ENCODE measurements around the gene SMC5. TPM values are rescaled to one million over a fixed set of nuclear protein-coding genes. Genes with fewer than 3 reads are reported as not detected.
"Not testable (repeated sequence)": the region's sequence is repeated elsewhere in the genome, so short reads cannot be mapped to it uniquely, and the experiment has no call there.

The SMC5 gene
- total RNA-seq, 3 donors from 2014 or later = 35.9 to 44.3 (median 38.1) TPM

DNA sequence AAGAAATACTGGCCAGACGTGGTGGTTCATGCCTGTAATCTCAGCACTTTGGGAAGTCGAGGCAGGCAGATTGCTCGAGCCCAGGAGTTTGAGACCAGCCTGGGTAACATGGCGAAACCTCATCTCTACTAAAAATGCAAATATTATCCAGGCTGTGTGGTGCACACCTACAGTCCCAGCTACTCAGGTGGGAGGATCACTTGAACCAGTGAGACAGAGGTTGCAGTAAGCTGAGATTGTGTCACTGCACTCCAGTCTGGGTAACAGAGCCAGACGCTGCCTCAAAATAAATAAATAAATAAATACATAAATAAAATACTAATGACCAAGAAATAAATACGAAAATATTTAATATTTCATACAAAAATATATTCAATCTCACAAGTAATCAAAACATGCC lies 136.9 kb downstream of the SMC5 start:
- H3K36me3 Mint-ChIP-seq (ENCODE audit: insufficient read depth) = peaks cover under 1% of the 10 kb centered on the region
- H3K4me3 Mint-ChIP-seq = no peak overlapping the region
- no peaks in the 10 kb centered on the region for H3K27me3 Mint-ChIP-seq (ENCODE audit: low read depth)
- ATAC-seq (no peak), DNase-seq (no peak)
- H3K4me1 Mint-ChIP-seq (ENCODE audit: low read depth) = peaks cover 88% of the 10 kb centered on the region
- no peaks in the 10 kb centered on the region for H3K9me3 Mint-ChIP-seq

- no peaks in the 10 kb centered on the region for H3K27me3 Mint-ChIP-seq (ENCODE audit: low read depth)
- peaks cover 3% of the 10 kb centered on the region for H3K36me3 Mint-ChIP-seq (ENCODE audit: insufficient read depth)
- ATAC-seq = peak; percentile 70 to 81
- peak overlapping the region; percentile 70 for H3K4me3 Mint-ChIP-seq
- no peaks in the 10 kb centered on the region for H3K9me3 Mint-ChIP-seq
- no peak for DNase-seq
- H3K4me1 Mint-ChIP-seq (ENCODE audit: low read depth) = peaks cover 78% of the 10 kb centered on the region
Observed at GRCh38 chr9:70398145-70398556, 139.4 kb downstream of the SMC5 start.

DNA sequence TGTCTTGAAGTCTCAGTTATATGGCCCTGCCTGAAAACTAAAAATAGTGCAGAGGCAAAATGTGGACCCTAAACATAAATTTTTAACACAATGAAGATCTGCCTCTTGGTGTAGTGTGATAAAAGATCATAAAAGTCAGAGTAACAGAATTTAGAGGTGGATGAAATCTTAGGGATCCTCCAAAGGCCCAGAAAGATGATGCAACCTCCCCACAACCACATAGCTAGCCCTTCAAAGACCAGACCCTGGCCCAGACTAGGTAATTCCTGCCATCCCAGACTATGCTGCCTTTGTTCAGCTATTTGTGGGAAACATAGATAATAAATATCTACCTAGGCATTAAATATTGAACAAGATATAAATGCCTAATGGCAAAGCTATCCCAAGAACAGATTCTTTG lies 140.4 kb downstream of the SMC5 start:
- no peak for ATAC-seq
- peaks cover 3% of the 10 kb centered on the region for H3K36me3 Mint-ChIP-seq (ENCODE audit: insufficient read depth)
- no peak for DNase-seq
- H3K4me3 Mint-ChIP-seq = peak overlapping the region; percentile 40
- peaks cover 79% of the 10 kb centered on the region for H3K4me1 Mint-ChIP-seq (ENCODE audit: low read depth)
- H3K27me3 Mint-ChIP-seq (ENCODE audit: low read depth) = no peaks in the 10 kb centered on the region
- no peaks in the 10 kb centered on the region for H3K9me3 Mint-ChIP-seq

DNA sequence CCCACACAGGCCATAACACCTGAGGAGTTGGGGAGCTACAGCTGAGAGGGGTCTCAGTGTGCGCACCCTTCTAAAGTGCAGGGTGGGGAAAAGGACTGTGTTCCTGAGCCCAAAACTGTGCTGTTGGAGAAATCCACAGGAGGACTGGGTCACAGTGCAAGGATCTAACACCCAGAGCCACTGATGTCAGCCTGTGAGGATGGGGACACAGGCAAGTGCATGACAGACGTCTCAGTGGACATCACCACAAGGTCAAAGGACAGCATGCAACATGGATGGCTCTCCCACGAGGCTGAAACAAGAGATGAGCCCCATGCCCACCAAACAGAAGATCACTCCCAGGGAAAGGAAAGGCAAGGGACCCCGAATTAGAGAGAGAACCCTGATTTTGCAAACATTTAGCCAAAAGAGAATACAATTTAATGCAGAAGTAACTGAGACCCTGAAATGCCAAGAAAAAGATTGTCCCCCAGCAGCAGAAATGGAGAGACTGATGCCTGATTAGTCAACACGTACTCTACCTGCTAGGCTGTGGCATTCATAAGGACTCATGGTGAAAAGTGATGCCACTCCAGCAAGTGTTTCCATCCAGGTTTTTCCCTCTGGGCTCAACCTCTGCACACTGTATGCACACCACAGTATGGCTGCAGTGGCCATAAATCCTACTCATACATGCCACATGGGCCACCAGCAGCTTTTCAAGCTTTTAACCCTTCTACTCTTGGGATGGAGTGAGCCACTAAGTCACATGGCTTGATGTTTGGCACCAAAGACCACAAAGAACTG lies 141.5 kb downstream of the SMC5 start:
- Mint-ChIP-seq H3K36me3 (ENCODE audit: insufficient read depth) (peaks cover 3% of the 10 kb centered on the region), H3K27me3 (ENCODE audit: low read depth) (no peaks in the 10 kb centered on the region), H3K4me3 (no peak overlapping the region), H3K4me1 (ENCODE audit: low read depth) (peaks cover 77% of the 10 kb centered on the region), H3K9me3 (no peaks in the 10 kb centered on the region)
- DNase-seq (no peak), ATAC-seq (no peak)

GRCh38 chr9:70401241-70401640 lies 142.5 kb downstream of the SMC5 start:
- ATAC-seq; H3K36me3 Mint-ChIP-seq (ENCODE audit: insufficient read depth); H3K4me3 Mint-ChIP-seq; H3K9me3 Mint-ChIP-seq; DNase-seq; H3K27me3 Mint-ChIP-seq (ENCODE audit: low read depth): not testable (repeated sequence)
- H3K4me1 Mint-ChIP-seq (ENCODE audit: low read depth) = peaks cover 83% of the 10 kb centered on the region

GRCh38 chr9:70402213-70402612 lies 143.4 kb downstream of the SMC5 start:
- no peak overlapping the region for H3K4me3 Mint-ChIP-seq
- DNase-seq (no peak), ATAC-seq (no peak)
- H3K27me3 Mint-ChIP-seq (ENCODE audit: low read depth) = no peaks in the 10 kb centered on the region
- H3K36me3 Mint-ChIP-seq (ENCODE audit: insufficient read depth) = peaks cover 5% of the 10 kb centered on the region
- H3K9me3 Mint-ChIP-seq = no peaks in the 10 kb centered on the region
- peaks cover 86% of the 10 kb centered on the region for H3K4me1 Mint-ChIP-seq (ENCODE audit: low read depth)

DNA sequence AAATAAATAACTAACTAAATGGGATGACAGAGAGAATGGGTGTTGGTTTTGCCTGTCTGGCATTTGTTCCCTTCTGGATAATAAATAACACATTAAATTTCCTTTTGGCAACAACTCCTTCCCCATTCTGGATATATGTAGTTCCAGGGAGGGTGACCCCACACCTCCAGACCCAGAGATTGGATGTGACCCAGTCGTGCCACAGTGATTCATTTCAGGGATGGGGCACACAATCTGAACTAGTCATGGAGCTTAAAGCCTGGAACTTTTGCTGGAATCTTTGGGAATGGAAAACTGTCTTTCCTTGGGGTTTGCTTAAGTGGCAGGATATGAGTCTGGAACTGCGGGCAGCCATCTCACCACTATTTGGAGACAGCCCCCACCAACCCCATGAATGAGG lies 144.4 kb downstream of the SMC5 start:
- H3K36me3 Mint-ChIP-seq (ENCODE audit: insufficient read depth) = peaks cover 9% of the 10 kb centered on the region
- DNase-seq (no peak), ATAC-seq (no peak)
- H3K27me3 Mint-ChIP-seq (ENCODE audit: low read depth) = no peaks in the 10 kb centered on the region
- H3K4me1 Mint-ChIP-seq (ENCODE audit: low read depth) = peaks cover 86% of the 10 kb centered on the region
- no peaks in the 10 kb centered on the region for H3K9me3 Mint-ChIP-seq
- no peak overlapping the region for H3K4me3 Mint-ChIP-seq

DNA sequence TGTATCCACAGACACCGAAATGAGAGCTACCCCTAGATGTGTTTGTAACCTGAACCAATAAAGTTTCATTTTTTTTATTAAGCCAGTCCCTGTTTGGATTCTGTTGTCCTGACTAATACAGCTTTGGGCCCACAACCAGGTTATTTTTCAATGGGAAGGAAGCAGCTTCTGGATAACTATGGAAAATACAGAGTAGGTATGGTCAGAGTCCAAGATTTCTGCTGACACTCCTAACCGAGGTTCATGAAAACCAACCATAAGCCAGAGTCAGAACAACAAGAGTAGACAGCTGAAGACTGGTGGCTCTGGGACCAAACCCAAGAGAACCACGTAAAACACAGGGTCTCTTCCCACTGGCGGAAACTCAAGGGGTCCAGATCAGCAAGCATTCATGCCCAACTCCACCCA lies 144.8 kb downstream of the SMC5 start:
- no peak overlapping the region for H3K4me3 Mint-ChIP-seq
- ATAC-seq = no peak

GRCh38 chr9:70404261-70404660 lies 145.5 kb downstream of the SMC5 start:
- DNase-seq (no peak), ATAC-seq (no peak)
- Mint-ChIP-seq H3K36me3 (ENCODE audit: insufficient read depth) (peaks cover 9% of the 10 kb centered on the region), H3K4me3 (no peak overlapping the region), H3K27me3 (ENCODE audit: low read depth) (no peaks in the 10 kb centered on the region), H3K9me3 (no peaks in the 10 kb centered on the region), H3K4me1 (ENCODE audit: low read depth) (peaks cover 82% of the 10 kb centered on the region)

More for the DNA sequence above, 144.8 kb downstream of the SMC5 start:
- no peaks in the 10 kb centered on the region for H3K9me3 Mint-ChIP-seq
- H3K36me3 Mint-ChIP-seq (ENCODE audit: insufficient read depth) = peaks cover 9% of the 10 kb centered on the region
- peaks cover 86% of the 10 kb centered on the region for H3K4me1 Mint-ChIP-seq (ENCODE audit: low read depth)
- DNase-seq = no peak
- H3K27me3 Mint-ChIP-seq (ENCODE audit: low read depth) = no peaks in the 10 kb centered on the region

Other genes with a start within 250 kb of the SMC5 start
- gene MAMDC2, start 215.1 kb upstream of the SMC5 start, total RNA-seq = not detected
- 10 to 100 TPM; 21.3 to 25.3 (median 24.6) TPM for gene KLF9, start 155.7 kb downstream of the SMC5 start, total RNA-seq

Data from activated T-cell treated with anti-CD3 and anti-CD28 coated beads, Interleukin-2, amount 50 U/mL, for 4 hours (primary cell).